Measurements from ENCODE around the gene PTTG1IP. TPM values are rescaled to one million over a fixed set of nuclear protein-coding genes. Genes with fewer than 3 reads are reported as not detected.
"Not testable (repeated sequence)": the region's sequence is repeated elsewhere in the genome, so short reads cannot be mapped to it uniquely, and the experiment has no call there.

Gene PTTG1IP
- total and polyA plus RNA-seq, 2 donors (not counting 1 experiment from before 2014, with no cell fraction given), result 30.7 to 58.6 TPM

DNA sequence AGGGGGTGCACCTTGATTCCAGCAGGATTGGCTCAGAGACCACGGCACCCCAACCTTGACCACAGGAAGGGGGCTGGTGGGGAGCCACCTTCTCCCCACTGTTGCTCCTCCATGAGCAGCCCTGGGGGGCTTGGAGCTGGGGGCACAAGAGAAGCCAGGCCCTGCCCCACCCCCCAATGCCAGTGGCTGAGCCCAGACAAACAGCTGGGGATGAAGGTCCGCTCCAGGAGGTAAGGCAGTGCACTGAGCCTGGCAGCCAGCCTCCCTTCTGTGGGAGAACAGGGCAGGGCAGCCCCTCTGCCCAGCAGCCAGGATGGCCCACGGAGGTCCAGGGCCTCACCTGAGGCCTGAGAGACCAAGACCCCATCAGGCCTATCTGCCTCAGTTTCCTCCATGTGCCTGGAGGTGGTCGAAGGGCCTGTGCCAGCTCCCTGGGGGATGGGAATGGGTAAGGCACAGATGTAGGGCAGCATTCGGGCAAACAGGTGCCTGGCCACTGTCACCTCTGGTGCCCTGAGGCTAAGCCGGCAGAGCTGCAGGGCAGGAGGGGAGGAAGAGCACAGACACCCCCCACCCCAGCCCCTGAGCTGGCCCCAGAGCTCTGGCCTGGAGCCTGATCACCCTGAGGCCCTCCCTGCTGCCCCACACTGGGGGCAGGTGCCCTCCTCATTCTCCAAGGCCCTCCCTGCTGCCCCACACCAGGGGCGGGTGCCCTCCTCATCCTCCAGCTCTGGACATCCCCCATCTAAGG lies 40.1 kb upstream of the PTTG1IP start:
- 60% methylated on average over 7 of the region's 7 CpGs for WGBS (ENCODE audit: insufficient coverage)
- Histone ChIP-seq H3K79me2 (ENCODE audit: control insufficient read depth, insufficient read depth, low read length) (peaks cover 98% of the 10 kb centered on the region), H3K9me3 (ENCODE audit: control extremely low read depth in 1 of 3, control insufficient read depth in 2 of 3, insufficient read depth in 1 of 3, low read length in 2 of 3) (no peaks in the 10 kb centered on the region), H3K4me2 (replicated peaks; ENCODE audit: low read depth, low read length, poor library complexity, severe bottlenecking) (peak overlapping the region; percentile 71), H2AFZ (ENCODE audit: insufficient read depth, low read depth, low read length, poor library complexity, severe bottlenecking) (peak overlapping the region; percentile 9), H3K27ac (ENCODE audit: low read length in 2 of 2) (peak overlapping the region; percentile 63 to 78), H3K27me3 (replicated peaks in 1 of 4; ENCODE audit: control extremely low read depth in 1 of 4, control insufficient read depth in 3 of 4, insufficient read depth in 4 of 4, low read length in 3 of 4) (no peaks in the 10 kb centered on the region), H3K4me1 (ENCODE audit: control insufficient read depth in 2 of 2, insufficient read depth in 2 of 2, low read length in 2 of 2) (peaks cover 81 to 91% of the 10 kb centered on the region in 2 donors), H4K20me1 (ENCODE audit: control insufficient read depth, insufficient read depth, low read length, poor library complexity, severe bottlenecking) (peaks cover 28% of the 10 kb centered on the region), H3K36me3 (replicated peaks in 1 of 2; ENCODE audit: control extremely low read depth in 1 of 2, control insufficient read depth in 1 of 2, extremely low read depth in 1 of 2, insufficient read depth in 2 of 2, low read length in 1 of 2) (peaks cover 0 to 43% of the 10 kb centered on the region in 2 experiments), H3K9ac (ENCODE audit: low read length) (peak overlapping the region; percentile 49), H3K4me3 (ENCODE audit: control extremely low read depth in 1 of 5, extremely low read depth in 1 of 5, insufficient read depth in 1 of 5, low read depth in 2 of 5, low read length in 4 of 5) (peak overlapping the region in 3 of 5 experiments; percentile 27 to 42 (median 36))
- ATAC-seq (ENCODE audit: low read depth) (peak; percentile 5), DNase-seq (no peak)
- CTCF ChIA-PET, result interaction anchor here (0.9 to 10.1 kb wide), 8 partner anchors 13 to 124 kb away, joined by 3 to 108 read pairs (median 6); partner anchors contain the start of gene UBE2G2
- POLR2A ChIA-PET, result interaction anchor here (0.9 to 3.5 kb wide), 4 partner anchors 14 to 40 kb away, joined by 3 to 17 read pairs (median 11); partner anchors contain the start of gene PTTG1IP
- Mint-ChIP-seq H3K27me3 (no peaks in the 10 kb centered on the region), H3K27ac (peak overlapping the region; percentile 97), H3K4me1 (peaks cover 80% of the 10 kb centered on the region), H3K9me3 (ENCODE audit: insufficient read depth) (no peaks in the 10 kb centered on the region), H3K4me3 (peak overlapping the region; percentile 67)
- intact Hi-C loops (cut with micrococcal nuclease), result no loop called here
- TF ChIP-seq EZH2 (IDR thresholded peaks at IDR 0.05; ENCODE audit: borderline replicate concordance, insufficient read depth, low read depth, low read length, poor library complexity, severe bottlenecking), result no peak
- TF ChIP-seq, protein P1, sequence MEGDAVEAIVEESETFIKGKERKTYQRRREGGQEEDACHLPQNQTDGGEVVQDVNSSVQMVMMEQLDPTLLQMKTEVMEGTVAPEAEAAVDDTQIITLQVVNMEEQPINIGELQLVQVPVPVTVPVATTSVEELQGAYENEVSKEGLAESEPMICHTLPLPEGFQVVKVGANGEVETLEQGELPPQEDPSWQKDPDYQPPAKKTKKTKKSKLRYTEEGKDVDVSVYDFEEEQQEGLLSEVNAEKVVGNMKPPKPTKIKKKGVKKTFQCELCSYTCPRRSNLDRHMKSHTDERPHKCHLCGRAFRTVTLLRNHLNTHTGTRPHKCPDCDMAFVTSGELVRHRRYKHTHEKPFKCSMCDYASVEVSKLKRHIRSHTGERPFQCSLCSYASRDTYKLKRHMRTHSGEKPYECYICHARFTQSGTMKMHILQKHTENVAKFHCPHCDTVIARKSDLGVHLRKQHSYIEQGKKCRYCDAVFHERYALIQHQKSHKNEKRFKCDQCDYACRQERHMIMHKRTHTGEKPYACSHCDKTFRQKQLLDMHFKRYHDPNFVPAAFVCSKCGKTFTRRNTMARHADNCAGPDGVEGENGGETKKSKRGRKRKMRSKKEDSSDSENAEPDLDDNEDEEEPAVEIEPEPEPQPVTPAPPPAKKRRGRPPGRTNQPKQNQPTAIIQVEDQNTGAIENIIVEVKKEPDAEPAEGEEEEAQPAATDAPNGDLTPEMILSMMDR (IDR thresholded peaks at IDR 0.05), result no peak

GRCh38 chr21:44912506-44913412 lies 39.3 kb upstream of the PTTG1IP start:
- H3K9me3 Mint-ChIP-seq (ENCODE audit: insufficient read depth); H3K27me3 ChIP-seq (replicated peaks in 1 of 4; ENCODE audit: control extremely low read depth in 1 of 4, control insufficient read depth in 3 of 4, insufficient read depth in 4 of 4, low read length in 3 of 4); DNase-seq; ATAC-seq (ENCODE audit: low read depth); H3K27me3 Mint-ChIP-seq; H3K9me3 ChIP-seq (ENCODE audit: control extremely low read depth in 1 of 3, control insufficient read depth in 2 of 3, insufficient read depth in 1 of 3, low read length in 2 of 3); intact Hi-C loops (cut with micrococcal nuclease): not testable (repeated sequence)
- Mint-ChIP-seq H3K4me3 (peak overlapping the region; percentile 54), H3K4me1 (peaks cover 81% of the 10 kb centered on the region), H3K27ac (peak overlapping the region; percentile 85)
- H4K20me1 ChIP-seq (ENCODE audit: control insufficient read depth, insufficient read depth, low read length, poor library complexity, severe bottlenecking), result peaks cover 23% of the 10 kb centered on the region
- POLR2A ChIA-PET, result interaction anchor here (2.2 to 3.5 kb wide), 3 partner anchors 15 to 19 kb away, joined by 9 to 17 read pairs (median 13); no protein-coding TSS in a partner anchor
- peak overlapping the region; percentile 57 for H2AFZ ChIP-seq (ENCODE audit: insufficient read depth, low read depth, low read length, poor library complexity, severe bottlenecking)
- WGBS (ENCODE audit: insufficient coverage), result 70% methylated on average over 13 of the region's 25 CpGs
- CTCF ChIA-PET, result interaction anchor here (2.0 to 10.1 kb wide), 5 partner anchors 14 to 112 kb away, joined by 9 to 108 read pairs (median 10); partner anchors contain the start of gene UBE2G2
- H3K27ac ChIP-seq (ENCODE audit: low read length in 2 of 2), result peak overlapping the region; percentile 79 to 83
- H3K4me3 ChIP-seq (ENCODE audit: control extremely low read depth in 1 of 5, extremely low read depth in 1 of 5, insufficient read depth in 1 of 5, low read depth in 2 of 5, low read length in 4 of 5), result peak overlapping the region in 3 of 5 experiments; percentile 32 to 48 (median 32)
- peaks cover 0 to 36% of the 10 kb centered on the region in 2 experiments for H3K36me3 ChIP-seq (replicated peaks in 1 of 2; ENCODE audit: control extremely low read depth in 1 of 2, control insufficient read depth in 1 of 2, extremely low read depth in 1 of 2, insufficient read depth in 2 of 2, low read length in 1 of 2)
- H3K79me2 ChIP-seq (ENCODE audit: control insufficient read depth, insufficient read depth, low read length), result peaks cover 97% of the 10 kb centered on the region
- peaks cover 80 to 91% of the 10 kb centered on the region in 2 donors for H3K4me1 ChIP-seq (ENCODE audit: control insufficient read depth in 2 of 2, insufficient read depth in 2 of 2, low read length in 2 of 2)
- peak overlapping the region; percentile 49 for H3K9ac ChIP-seq (ENCODE audit: low read length)
- peak overlapping the region; percentile 80 for H3K4me2 ChIP-seq (replicated peaks; ENCODE audit: low read depth, low read length, poor library complexity, severe bottlenecking)
